VCaP (cell line): Measurements from ENCODE around the gene RPUSD1.
A peak's percentile ranks its signal among the peaks of the same experiment; 100 is the strongest.

ENCODE experiments used
- H3K27ac ChIP-seq: fragments of 450-650 bp; 2 replicates; pipeline ENCODE4 v1.5.1; 2017
- TF ChIP-seq, protein P1 (sequence below): fragments of 450-650 bp; conservative IDR thresholded peaks from 2 replicates; pipeline ENCODE4 v1.5.1; 2017; ENCODE audit warnings: mild to moderate bottlenecking, moderate library complexity

The RPUSD1 gene

DNA sequence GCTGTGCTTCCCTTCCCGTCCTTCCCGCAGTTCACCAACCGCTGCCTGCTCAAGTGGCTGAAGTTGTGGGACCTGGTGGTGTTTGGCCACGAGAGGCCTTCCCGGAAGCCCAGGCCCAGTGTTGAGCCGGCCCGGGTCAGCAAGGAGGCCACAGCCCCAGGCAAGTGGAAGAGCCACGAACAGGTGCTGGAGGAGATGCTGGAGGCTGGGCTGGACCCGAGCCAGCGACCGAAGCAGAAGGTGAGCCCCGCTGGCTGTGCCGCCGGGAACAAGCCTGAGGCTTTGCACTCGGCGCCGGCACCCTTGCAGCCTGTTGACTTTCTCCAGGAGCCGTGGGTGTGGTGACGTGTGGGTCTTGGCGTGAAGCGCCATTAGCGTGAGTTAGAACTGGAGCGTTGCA, 3.0 kb upstream of the RPUSD1 start:
- TF ChIP-seq, protein P1, sequence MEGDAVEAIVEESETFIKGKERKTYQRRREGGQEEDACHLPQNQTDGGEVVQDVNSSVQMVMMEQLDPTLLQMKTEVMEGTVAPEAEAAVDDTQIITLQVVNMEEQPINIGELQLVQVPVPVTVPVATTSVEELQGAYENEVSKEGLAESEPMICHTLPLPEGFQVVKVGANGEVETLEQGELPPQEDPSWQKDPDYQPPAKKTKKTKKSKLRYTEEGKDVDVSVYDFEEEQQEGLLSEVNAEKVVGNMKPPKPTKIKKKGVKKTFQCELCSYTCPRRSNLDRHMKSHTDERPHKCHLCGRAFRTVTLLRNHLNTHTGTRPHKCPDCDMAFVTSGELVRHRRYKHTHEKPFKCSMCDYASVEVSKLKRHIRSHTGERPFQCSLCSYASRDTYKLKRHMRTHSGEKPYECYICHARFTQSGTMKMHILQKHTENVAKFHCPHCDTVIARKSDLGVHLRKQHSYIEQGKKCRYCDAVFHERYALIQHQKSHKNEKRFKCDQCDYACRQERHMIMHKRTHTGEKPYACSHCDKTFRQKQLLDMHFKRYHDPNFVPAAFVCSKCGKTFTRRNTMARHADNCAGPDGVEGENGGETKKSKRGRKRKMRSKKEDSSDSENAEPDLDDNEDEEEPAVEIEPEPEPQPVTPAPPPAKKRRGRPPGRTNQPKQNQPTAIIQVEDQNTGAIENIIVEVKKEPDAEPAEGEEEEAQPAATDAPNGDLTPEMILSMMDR = no peak
- H3K27ac ChIP-seq = no peak overlapping the region

DNA sequence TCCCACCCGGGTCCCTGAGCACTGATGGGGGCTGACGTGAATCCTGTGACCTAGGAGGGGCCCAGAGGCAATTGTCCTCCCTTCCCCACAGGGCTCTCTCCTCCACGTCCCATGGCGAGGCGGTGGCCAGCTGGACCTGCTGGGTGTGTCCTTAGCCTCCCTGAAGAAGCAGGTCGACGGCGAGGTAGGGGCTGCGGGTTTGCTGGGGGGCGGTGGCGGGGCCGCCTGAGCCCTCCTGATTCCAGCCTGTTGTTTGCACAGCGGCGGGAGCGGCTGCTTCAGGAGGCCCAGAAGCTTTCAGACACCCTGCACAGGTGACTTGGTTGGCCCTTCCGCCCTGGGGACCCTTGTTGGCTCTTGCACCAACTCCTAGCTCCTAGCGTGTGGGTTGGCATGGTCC, 1.9 kb upstream of the RPUSD1 start:
- no peak overlapping the region for H3K27ac ChIP-seq
- TF ChIP-seq, protein P1 = no peak

DNA sequence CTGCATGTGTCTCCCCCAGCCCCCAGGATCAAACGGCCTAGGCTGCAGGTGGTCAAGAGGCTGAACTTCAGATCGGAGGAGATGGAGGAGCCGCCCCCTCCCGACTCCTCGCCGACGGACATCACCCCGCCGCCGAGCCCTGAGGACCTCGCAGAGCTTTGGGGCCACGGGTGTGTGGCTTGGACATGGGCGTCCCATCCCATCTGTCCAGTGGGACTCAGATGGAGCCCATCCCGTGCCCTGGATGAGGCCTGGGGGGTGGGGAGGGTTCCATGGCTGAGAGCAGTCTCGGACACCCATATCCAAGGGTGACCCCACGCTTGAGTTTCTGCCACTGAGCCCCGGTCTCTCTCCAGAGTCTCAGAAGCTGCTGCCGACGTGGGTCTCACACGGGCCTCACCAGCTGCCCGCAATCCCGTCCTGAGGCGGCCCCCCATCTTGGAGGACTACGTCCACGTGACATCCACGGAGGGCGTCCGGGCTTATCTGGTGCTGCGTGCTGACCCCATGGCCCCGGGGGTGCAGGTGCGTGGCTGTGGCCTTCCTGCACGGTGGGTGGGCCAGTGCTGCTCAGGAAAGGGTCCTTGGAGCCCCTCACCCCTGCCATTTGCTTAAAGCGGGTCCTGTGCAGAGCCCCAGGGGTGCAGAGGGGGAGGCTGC, 1.1 kb upstream of the RPUSD1 start:
- TF ChIP-seq, protein P1 = no peak
- H3K27ac ChIP-seq = peak overlapping the region; percentile 73

DNA sequence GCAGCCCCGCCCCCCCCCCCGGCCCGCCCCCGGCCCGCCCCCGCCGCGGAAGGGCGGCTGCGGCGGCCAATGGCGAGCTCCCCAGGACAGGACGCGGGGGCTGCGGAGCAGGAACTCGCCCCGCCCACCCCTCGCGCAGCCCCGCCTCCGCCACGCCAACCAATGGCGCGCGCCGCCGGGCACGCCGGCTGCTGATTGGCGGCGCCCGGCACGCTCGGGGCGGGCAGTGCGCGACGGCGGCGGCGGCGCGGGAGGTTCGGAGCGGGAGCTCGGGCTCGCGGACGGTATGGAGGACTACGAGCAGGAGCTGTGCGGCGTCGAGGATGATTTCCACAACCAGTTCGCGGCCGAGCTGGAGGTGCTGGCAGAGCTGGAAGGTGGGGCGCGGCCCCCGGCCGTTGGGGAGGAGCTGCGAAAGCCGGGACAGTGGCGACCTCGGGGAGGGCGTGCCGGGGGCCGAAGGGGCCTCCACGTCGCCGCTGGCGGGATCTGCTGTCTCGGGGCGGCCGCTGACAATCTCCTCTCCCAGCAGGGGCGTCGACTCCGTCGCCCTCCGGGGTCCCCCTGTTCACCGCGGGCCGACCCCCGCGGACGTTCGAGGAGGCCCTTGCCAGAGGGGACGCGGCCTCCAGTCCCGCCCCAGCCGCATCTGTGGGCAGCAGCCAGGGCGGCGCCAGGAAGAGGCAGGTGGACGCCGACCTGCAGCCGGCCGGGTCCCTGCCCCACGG, 382 bp upstream of the RPUSD1 start, which contains the start of gene CHTF18:
Gene CHTF18, plus strand, starts transcription at position 222 of the 728 bp plus-strand sequence. Its CDS starts 65 bp downstream, at position 287.
- H3K27ac ChIP-seq = peak within 1 kb of the TSS; percentile 73
- TF ChIP-seq, protein P1 = no peak

DNA sequence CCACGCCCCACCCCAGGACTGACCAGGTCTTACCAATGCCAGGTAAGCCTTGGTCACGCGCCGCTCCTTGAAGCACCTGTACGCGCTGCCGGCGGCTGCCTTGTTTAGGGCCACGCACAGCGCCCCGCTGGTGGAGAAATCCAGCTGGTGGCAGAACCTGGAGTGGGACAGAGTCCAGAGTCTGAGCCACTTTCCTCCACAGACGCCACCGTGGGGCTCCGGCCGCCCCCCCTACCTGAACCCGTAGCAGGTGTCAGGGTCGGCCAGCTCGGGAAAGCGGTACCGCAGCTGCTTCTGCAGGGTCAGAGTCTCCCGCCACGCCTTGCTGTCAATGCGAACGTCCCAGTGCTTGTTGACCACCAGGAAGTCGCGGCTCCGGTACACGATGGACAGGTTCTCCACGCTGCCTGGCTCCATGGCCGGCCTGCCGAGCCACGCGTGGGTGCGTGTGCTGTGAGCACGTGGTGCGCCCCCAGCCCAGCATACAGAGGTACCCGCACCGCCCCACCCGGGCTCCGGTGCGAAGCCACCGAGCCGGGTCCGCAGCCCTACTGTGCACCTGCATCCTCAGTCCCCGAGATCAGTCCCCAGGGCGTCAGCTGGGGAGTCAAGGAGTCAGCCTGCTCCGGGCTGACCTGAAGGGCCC, 737 bp downstream of the RPUSD1 start:
- peak overlapping the region; percentile 73 for H3K27ac ChIP-seq
- TF ChIP-seq, protein P1 = no peak

DNA sequence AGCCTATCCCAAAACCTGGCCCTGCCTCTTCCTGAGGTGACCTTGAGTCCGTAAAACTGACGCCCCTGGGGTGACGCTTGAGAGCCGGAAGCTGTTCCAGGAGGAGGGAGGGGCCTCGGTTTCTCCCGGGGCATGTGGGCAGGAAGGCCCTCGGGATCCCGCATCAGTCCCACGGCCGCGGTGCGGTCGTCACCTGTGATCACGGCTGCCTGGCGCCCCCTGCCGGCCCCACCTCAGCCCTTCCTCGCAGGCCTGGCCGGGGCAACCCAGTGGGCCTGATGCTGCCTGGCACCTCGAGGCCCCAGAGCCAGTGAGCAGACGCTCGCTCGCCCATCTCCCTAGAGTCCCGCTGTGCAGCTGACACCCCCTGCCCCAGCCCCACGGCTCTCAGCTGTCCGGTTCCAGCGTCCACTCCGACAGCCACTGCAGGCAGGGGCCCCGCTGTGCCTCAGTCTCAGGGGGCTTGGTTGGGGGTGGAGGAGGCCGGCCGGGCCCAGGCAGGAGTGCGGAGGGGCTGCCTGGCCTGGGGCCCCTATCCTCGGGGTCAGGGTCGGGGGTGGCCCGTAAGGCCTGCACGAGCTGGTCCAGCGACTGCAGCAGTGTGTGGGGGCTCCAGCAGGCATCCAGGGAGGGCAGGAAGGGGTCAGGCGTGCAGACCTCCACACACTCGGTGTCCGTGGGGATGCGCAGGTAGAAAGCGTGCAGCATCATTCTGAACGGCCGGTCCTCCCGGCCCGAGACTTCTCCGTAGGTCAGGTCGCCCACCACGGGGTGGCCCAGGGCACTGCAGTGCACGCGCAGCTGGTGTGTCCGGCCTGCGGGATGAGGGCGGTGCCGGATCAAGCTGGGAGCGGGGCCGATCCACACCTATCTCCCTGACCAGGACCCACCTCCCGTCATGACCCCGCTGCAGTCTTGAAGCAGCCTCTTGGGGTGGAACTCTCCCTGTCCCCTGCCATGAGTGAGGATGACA, 2.3 kb downstream of the RPUSD1 start:
- H3K27ac ChIP-seq = no peak overlapping the region
- TF ChIP-seq, protein P1 = peak; percentile 76
